Measurements from ENCODE around the gene ARID1A. TPM values are rescaled to one million over a fixed set of nuclear protein-coding genes. Genes with fewer than 3 reads are reported as not detected.

ARID1A gene
- total and polyA plus RNA-seq, 9 of the 15 experiments (the other 6 are each of a cell fraction or from before 2014, with no cell fraction given): 8.3 to 88.3 (median 22.5) TPM

DNA sequence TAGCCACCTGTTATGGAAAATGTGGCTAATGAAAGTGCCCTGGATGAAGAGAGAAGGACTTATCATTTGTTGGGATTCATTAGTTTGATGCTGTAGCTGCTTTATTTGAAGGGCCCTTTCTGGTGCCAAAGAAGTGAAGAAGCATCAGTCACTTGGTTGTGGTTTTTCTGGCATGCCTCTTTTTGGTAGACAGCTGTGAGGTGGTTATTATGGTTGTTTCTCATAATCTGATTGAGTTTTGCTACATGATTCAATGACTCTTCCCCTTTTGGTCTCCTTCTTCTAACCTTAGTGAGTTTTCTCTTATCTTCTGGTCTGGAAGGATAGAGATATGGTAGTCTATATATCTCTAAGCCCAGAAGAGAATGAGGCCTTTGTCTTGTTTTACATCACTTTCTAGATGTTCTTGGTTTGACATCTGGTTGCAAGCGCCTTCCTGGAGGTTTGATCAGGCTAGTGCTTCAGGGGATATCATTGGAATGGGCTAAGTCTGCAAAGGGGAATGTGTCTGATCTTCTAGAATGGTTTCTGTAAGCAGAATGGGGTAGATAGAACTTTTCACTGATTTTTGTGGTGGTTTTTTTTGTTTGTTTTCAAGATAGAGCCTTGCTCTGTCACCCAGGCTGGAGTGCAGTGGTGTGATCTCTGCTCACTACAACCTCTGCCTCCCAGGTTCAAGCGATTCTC, 26.0 kb downstream of the ARID1A start (continued):
- TF ChIP-seq, protein P1, sequence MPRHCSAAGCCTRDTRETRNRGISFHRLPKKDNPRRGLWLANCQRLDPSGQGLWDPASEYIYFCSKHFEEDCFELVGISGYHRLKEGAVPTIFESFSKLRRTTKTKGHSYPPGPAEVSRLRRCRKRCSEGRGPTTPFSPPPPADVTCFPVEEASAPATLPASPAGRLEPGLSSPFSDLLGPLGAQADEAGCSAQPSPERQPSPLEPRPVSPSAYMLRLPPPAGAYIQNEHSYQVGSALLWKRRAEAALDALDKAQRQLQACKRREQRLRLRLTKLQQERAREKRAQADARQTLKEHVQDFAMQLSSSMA (CRISPR knock-in tag; IDR thresholded peaks at IDR 0.05): no peak
- TF ChIP-seq RFX5 (IDR thresholded peaks at IDR 0.05; ENCODE audit: low read depth, low read length) (no peak), CEBPB (tag; IDR thresholded peaks at IDR 0.05) (no peak), FOXK2 (conservative IDR thresholded peaks at IDR 0.05 in 1 of 2, IDR thresholded peaks at IDR 0.05 in 1 of 2; ENCODE audit: low read depth in 2 of 2) (peak; percentile 15 to 38; a peak in 1 of 4 replicates), NFATC3 (IDR thresholded peaks at IDR 0.05) (0 out of 2 replicates have a peak, but pooled peaks have one; percentile 50), SMARCA5 (IDR thresholded peaks at IDR 0.05) (peak; percentile 35; the same call in 1 of the 2 replicates), NELFE (IDR thresholded peaks at IDR 0.05; ENCODE audit: insufficient read depth, insufficient read length) (no peak), SIRT6 (IDR thresholded peaks at IDR 0.05; ENCODE audit: low read depth, low read length) (no peak), HIVEP1 (CRISPR knock-in tag; IDR thresholded peaks at IDR 0.05) (no peak), SIN3B (IDR thresholded peaks at IDR 0.05; ENCODE audit: low read depth) (no peak; the same call in 1 of the 2 replicates), MAFG (tag; conservative IDR thresholded peaks at IDR 0.05) (no peak), XRCC5 (IDR thresholded peaks at IDR 0.05; ENCODE audit: low read depth, low read length) (no peak), ZNF239 (CRISPR knock-in tag; IDR thresholded peaks at IDR 0.05) (no peak), KDM1A (IDR thresholded peaks at IDR 0.05) (peak; percentile 86 to 90), MIER1 (IDR thresholded peaks at IDR 0.05; ENCODE audit: low read depth) (no peak)
- TF ChIP-seq, protein P2, sequence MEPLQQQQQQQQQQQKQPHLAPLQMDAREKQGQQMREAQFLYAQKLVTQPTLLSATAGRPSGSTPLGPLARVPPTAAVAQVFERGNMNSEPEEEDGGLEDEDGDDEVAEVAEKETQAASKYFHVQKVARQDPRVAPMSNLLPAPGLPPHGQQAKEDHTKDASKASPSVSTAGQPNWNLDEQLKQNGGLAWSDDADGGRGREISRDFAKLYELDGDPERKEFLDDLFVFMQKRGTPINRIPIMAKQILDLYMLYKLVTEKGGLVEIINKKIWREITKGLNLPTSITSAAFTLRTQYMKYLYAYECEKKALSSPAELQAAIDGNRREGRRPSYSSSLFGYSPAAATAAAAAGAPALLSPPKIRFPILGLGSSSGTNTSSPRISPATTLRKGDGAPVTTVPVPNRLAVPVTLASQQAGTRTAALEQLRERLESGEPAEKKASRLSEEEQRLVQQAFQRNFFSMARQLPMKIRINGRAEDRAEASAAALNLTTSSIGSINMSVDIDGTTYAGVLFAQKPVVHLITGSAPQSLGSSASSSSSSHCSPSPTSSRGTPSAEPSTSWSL (CRISPR knock-in tag; IDR thresholded peaks at IDR 0.05; ENCODE audit: borderline replicate concordance): no peak
- TF ChIP-seq, protein P3, sequence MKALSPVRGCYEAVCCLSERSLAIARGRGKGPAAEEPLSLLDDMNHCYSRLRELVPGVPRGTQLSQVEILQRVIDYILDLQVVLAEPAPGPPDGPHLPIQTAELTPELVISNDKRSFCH (CRISPR knock-in tag; IDR thresholded peaks at IDR 0.05): no peak
- TF ChIP-seq, protein P3 (tag; IDR thresholded peaks at IDR 0.05): no peak
- TF ChIP-seq, protein P4, sequence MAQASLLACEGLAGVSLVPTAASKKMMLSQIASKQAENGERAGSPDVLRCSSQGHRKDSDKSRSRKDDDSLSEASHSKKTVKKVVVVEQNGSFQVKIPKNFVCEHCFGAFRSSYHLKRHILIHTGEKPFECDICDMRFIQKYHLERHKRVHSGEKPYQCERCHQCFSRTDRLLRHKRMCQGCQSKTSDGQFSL (CRISPR knock-in tag; IDR thresholded peaks at IDR 0.05): no peak
- TF ChIP-seq, protein P4 (tag; IDR thresholded peaks at IDR 0.05): no peak
- TF ChIP-seq, protein P5, sequence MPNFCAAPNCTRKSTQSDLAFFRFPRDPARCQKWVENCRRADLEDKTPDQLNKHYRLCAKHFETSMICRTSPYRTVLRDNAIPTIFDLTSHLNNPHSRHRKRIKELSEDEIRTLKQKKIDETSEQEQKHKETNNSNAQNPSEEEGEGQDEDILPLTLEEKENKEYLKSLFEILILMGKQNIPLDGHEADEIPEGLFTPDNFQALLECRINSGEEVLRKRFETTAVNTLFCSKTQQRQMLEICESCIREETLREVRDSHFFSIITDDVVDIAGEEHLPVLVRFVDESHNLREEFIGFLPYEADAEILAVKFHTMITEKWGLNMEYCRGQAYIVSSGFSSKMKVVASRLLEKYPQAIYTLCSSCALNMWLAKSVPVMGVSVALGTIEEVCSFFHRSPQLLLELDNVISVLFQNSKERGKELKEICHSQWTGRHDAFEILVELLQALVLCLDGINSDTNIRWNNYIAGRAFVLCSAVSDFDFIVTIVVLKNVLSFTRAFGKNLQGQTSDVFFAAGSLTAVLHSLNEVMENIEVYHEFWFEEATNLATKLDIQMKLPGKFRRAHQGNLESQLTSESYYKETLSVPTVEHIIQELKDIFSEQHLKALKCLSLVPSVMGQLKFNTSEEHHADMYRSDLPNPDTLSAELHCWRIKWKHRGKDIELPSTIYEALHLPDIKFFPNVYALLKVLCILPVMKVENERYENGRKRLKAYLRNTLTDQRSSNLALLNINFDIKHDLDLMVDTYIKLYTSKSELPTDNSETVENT (CRISPR knock-in tag; IDR thresholded peaks at IDR 0.05): no peak
- TF ChIP-seq, protein P6, sequence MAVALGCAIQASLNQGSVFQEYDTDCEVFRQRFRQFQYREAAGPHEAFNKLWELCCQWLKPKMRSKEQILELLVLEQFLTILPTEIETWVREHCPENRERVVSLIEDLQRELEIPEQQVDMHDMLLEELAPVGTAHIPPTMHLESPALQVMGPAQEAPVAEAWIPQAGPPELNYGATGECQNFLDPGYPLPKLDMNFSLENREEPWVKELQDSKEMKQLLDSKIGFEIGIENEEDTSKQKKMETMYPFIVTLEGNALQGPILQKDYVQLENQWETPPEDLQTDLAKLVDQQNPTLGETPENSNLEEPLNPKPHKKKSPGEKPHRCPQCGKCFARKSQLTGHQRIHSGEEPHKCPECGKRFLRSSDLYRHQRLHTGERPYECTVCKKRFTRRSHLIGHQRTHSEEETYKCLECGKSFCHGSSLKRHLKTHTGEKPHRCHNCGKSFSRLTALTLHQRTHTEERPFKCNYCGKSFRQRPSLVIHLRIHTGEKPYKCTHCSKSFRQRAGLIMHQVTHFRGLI (CRISPR knock-in tag; IDR thresholded peaks at IDR 0.05): no peak

Data from K562 (cell line).